Endothelial cell of umbilical vein (primary cell): ENCODE results near the gene SPINT2.

Experiments
- CTCF ChIP-seq, 2 donors: IDR thresholded peaks; 1 replicate in 1 of 2; 2 replicates in 1 of 2; pipeline ENCODE4 v1.5.1; 2011; ENCODE audit warnings: low read length in 2 of 2, mild to moderate bottlenecking in 2 of 2, moderate library complexity in 2 of 2, control low read depth in 1 of 2, inconsistent platforms in 1 of 2, low read depth in 1 of 2; ENCODE audit not compliant: insufficient read depth in 1 of 2; ENCODE audit errors: extremely low read depth in 1 of 2
- EZH2 ChIP-seq: IDR thresholded peaks from 2 replicates; pipeline ENCODE4 v1.6.1; 2012; ENCODE audit warnings: borderline replicate concordance, low read depth, mild to moderate bottlenecking, moderate library complexity, low read length, inconsistent platforms; ENCODE audit not compliant: severe bottlenecking
- MAX ChIP-seq: IDR thresholded peaks from 2 replicates; pipeline ENCODE4 v1.6.1; 2011; ENCODE audit not compliant: insufficient read depth, insufficient read length
- MYC ChIP-seq: IDR thresholded peaks from one replicate; pipeline ENCODE4 v1.6.1; 2011; ENCODE audit warnings: mild to moderate bottlenecking, low read depth, low read length
- POLR2AphosphoS5 ChIP-seq: IDR thresholded peaks from 2 replicates; pipeline ENCODE4 v1.6.1; 2012; ENCODE audit warnings: low read depth, mild to moderate bottlenecking, control low read depth, low read length, moderate library complexity; ENCODE audit not compliant: insufficient read depth

- TF ChIP-seq POLR2AphosphoS5 (no peak), CTCF (IDR thresholded peaks at IDR 0.05; ENCODE audit: extremely low read depth in 1 of 2, insufficient read depth in 1 of 2, low read depth in 1 of 2, low read length in 2 of 2) (no peak), MYC (no peak), MAX (no peak), EZH2 (no peak)
These were observed 67.4 kb downstream of the SPINT2 start for GRCh38 chr19:38331728-38332127.
